Hepatic stellate cell (primary cell): Measurements from ENCODE around the gene ANAPC2.

Experiments used
- DNase-seq: peaks from one replicate; pipeline ENCODE4 v3.0.0; 2011; ENCODE audit warnings: low spot score

ANAPC2 gene

GRCh38 chr9:137162505-137163364 lies 25.6 kb downstream of the ANAPC2 start:
- peak; percentile 70 for DNase-seq

GRCh38 chr9:137161558-137162486 lies 26.5 kb downstream of the ANAPC2 start:
- no peak for DNase-seq

- DNase-seq: no peak
These were observed 27.4 kb downstream of the ANAPC2 start for GRCh38 chr9:137160716-137161557.

- DNase-seq: no peak
These were observed 28.3 kb downstream of the ANAPC2 start for GRCh38 chr9:137160054-137160425.

GRCh38 chr9:137159105-137160053 lies 29.0 kb downstream of the ANAPC2 start:
- DNase-seq: no peak

- no peak for DNase-seq
These were observed 29.7 kb downstream of the ANAPC2 start for GRCh38 chr9:137158625-137159024.

- DNase-seq: no peak
These were observed 30.5 kb downstream of the ANAPC2 start for GRCh38 chr9:137157618-137158415.

GRCh38 chr9:137156567-137157375 lies 31.6 kb downstream of the ANAPC2 start:
- DNase-seq: peak; percentile 64

GRCh38 chr9:137152844-137153405 lies 35.4 kb downstream of the ANAPC2 start:
- no peak for DNase-seq

- DNase-seq: no peak
These were observed 37.5 kb downstream of the ANAPC2 start for GRCh38 chr9:137150617-137151457.

- no peak for DNase-seq
These were observed 38.3 kb downstream of the ANAPC2 start for GRCh38 chr9:137149942-137150616.

GRCh38 chr9:137149363-137149762 lies 39.0 kb downstream of the ANAPC2 start:
- no peak for DNase-seq

GRCh38 chr9:137148661-137149060 lies 39.7 kb downstream of the ANAPC2 start:
- DNase-seq: no peak

- no peak for DNase-seq
These were observed 40.1 kb downstream of the ANAPC2 start for GRCh38 chr9:137148242-137148641.

GRCh38 chr9:137147793-137148160 lies 40.6 kb downstream of the ANAPC2 start:
- no peak for DNase-seq

GRCh38 chr9:137147091-137147792 lies 41.1 kb downstream of the ANAPC2 start:
- DNase-seq: no peak

GRCh38 chr9:137146527-137146918 lies 41.8 kb downstream of the ANAPC2 start:
- DNase-seq: no peak
